HepG2 (cell line): Measurements from ENCODE around the gene FAAP100. TPM values are rescaled to one million over a fixed set of nuclear protein-coding genes. Genes with fewer than 3 reads are reported as not detected.

Source experiments
- ARNT ChIP-seq: fragments of 450-650 bp; IDR thresholded peaks from 2 replicates; pipeline ENCODE4 v1.6.1; 2017
- ATF7 ChIP-seq, 2 experiments: fragments of 450-650 bp in 1 of 2; sonication (generic) in 1 of 2; formaldehyde crosslinking in 1 of 2; IDR thresholded peaks; 2 replicates each; pipeline versions ENCODE4 v1.4.0 to v1.6.1; 2016 to 2020; ENCODE audit warnings: antibody characterized with exemption in 1 of 2, mild to moderate bottlenecking in 1 of 2, missing genetic modification reagents in 1 of 2
- BCL3 ChIP-seq: sonication (generic); formaldehyde crosslinking; IDR thresholded peaks from 2 replicates; pipeline ENCODE4 v1.5.1; 2020; ENCODE audit warnings: mild to moderate bottlenecking, missing genetic modification reagents, moderate library complexity
- MXD3 ChIP-seq: IDR thresholded peaks from 2 replicates; pipeline ENCODE4 v1.6.1; 2016; ENCODE audit warnings: mild to moderate bottlenecking, missing biosample characterization, missing genetic modification reagents
- POLR2AphosphoS5 ChIP-seq: IDR thresholded peaks from 2 replicates; pipeline ENCODE4 v1.6.1; 2012; ENCODE audit warnings: low read depth, low read length
- SAFB2 ChIP-seq: sonication (generic); formaldehyde crosslinking; IDR thresholded peaks from 2 replicates; pipeline ENCODE4 v1.5.1; 2020; ENCODE audit warnings: missing genetic modification reagents, low read depth, mild to moderate bottlenecking, borderline replicate concordance
- SPEN ChIP-seq: sonication (generic); formaldehyde crosslinking; IDR thresholded peaks from 2 replicates; pipeline ENCODE4 v1.5.1; 2020; ENCODE audit warnings: low read depth, mild to moderate bottlenecking, missing genetic modification reagents
- TCF7L2 ChIP-seq: IDR thresholded peaks from 2 replicates; pipeline ENCODE4 v1.6.1; 2011; ENCODE audit warnings: mild to moderate bottlenecking, low read depth, low read length, moderate library complexity
- TSC22D2 ChIP-seq: sonication (generic); formaldehyde crosslinking; IDR thresholded peaks from 2 replicates; pipeline ENCODE4 v1.5.1; 2020; ENCODE audit warnings: missing genetic modification reagents, mild to moderate bottlenecking, borderline replicate concordance
- ZFX ChIP-seq: sonication (generic); formaldehyde crosslinking; IDR thresholded peaks from 2 replicates; pipeline ENCODE4 v1.4.0; 2020; ENCODE audit warnings: mild to moderate bottlenecking, low read depth, missing genetic modification reagents, moderate library complexity
- ZHX2 ChIP-seq, 2 experiments: sonication (generic) in 1 of 2; formaldehyde crosslinking in 1 of 2; IDR thresholded peaks; 2 replicates each; pipeline versions ENCODE4 v1.6.1 to v1.9.0; 2014 to 2022; ENCODE audit warnings: antibody characterized with exemption in 1 of 2, borderline replicate concordance in 1 of 2, inconsistent platforms in 1 of 2, low read depth in 1 of 2, missing genetic modification reagents in 1 of 2
- polyA plus RNA-seq, 8 experiments: library from polyadenylated mRNA; depleted of rRNA in 3 of 8; stranded (reverse) in 7 of 8; unstranded in 1 of 8; fragments of >200 nt; fragmentation: Illumina TruSeq in 4 of 8; extraction: Trizol in 4 of 8; gene quantifications; 2 replicates each; pipeline versions ENCODE4 v1.2.1 to v1.2.3, GENCODE V29; 2011 to 2016; ENCODE audit warnings: low read depth in 4 of 8, missing spikeins in 1 of 8, mixed read lengths in 1 of 8; ENCODE audit not compliant: insufficient read depth in 1 of 8
- total RNA-seq, 5 experiments: library from RNA; depleted of rRNA; stranded (reverse); fragments of >200 nt; fragmentation: Illumina TruSeq; extraction: Trizol; gene quantifications; 2 replicates each; pipeline ENCODE4 v1.2.3, GENCODE V29; 2016; ENCODE audit warnings: low read depth in 1 of 5
- TF ChIP-seq, protein P1 (sequence below): sonication (generic); formaldehyde crosslinking; IDR thresholded peaks from 2 replicates; pipeline ENCODE4 v1.5.0; 2020; ENCODE audit warnings: mild to moderate bottlenecking, missing genetic modification reagents
- TF ChIP-seq, protein P2 (sequence below): sonication (generic); formaldehyde crosslinking; IDR thresholded peaks from 2 replicates; pipeline ENCODE4 v1.8.1; 2023; ENCODE audit warnings: mild to moderate bottlenecking, inconsistent platforms, moderate library complexity, missing genetic modification reagents, borderline replicate concordance

The FAAP100 gene
- total and polyA plus RNA-seq, 2 of the 13 experiments (the other 11 are each of a cell fraction or from before 2014, with no cell fraction given) = 7.6 to 20.8 TPM

DNA sequence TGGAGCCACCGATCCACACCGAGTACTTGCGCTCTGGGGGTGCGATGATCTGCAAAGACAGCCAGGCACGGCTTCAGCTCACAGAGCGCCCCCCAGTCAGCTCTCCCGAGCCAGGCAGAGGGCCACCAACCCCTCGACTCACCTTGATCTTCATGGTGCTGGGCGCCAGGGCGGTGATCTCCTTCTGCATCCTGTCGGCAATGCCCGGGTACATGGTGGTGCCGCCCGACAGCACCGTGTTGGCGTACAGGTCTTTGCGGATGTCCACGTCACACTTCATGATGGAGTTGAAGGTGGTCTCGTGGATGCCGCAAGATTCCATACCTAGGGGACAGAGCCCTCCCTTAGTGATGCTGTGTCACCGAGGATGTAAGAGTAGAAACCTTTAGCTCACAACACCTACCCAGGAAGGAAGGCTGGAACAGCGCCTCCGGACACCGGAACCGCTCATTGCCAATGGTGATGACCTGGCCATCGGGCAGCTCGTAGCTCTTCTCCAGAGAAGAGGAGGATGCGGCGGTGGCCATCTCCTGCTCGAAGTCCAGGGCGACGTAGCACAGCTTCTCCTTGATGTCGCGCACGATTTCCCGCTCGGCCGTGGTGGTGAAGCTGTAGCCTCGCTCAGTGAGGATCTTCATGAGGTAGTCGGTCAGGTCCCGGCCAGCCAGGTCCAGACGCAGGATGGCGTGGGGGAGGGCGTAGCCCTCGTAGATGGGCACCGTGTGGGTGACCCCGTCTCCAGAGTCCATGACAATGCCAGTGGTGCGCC is 41.2 kb downstream of the FAAP100 start (continued):
- TF ChIP-seq ATF7 (IDR thresholded peaks at IDR 0.05) (no peak), ATF7 (CRISPR knock-in tag; IDR thresholded peaks at IDR 0.05) (0 out of 2 replicates have a peak, but pooled peaks have one; percentile 1), SPEN (CRISPR knock-in tag) (peak; percentile 34; the same call in 1 of the 2 replicates), TSC22D2 (CRISPR knock-in tag) (no peak), ZFX (peak; percentile 27; the same call in 1 of the 2 replicates), MXD3 (0 out of 2 replicates have a peak, but pooled peaks have one; percentile 10), SAFB2 (CRISPR knock-in tag) (0 out of 2 replicates have a peak, but pooled peaks have one; percentile 29), ARNT (no peak), ZHX2 (IDR thresholded peaks at IDR 0.05; ENCODE audit: low read depth) (0 out of 2 replicates have a peak, but pooled peaks have one; percentile 25), ZHX2 (CRISPR knock-in tag; IDR thresholded peaks at IDR 0.05; ENCODE audit: borderline replicate concordance) (no peak), TCF7L2 (no peak), BCL3 (CRISPR knock-in tag) (peak; percentile 44; the same call in 1 of the 2 replicates), POLR2AphosphoS5 (peak; percentile 34; the same call in 1 of the 2 replicates)
- TF ChIP-seq, protein P1, sequence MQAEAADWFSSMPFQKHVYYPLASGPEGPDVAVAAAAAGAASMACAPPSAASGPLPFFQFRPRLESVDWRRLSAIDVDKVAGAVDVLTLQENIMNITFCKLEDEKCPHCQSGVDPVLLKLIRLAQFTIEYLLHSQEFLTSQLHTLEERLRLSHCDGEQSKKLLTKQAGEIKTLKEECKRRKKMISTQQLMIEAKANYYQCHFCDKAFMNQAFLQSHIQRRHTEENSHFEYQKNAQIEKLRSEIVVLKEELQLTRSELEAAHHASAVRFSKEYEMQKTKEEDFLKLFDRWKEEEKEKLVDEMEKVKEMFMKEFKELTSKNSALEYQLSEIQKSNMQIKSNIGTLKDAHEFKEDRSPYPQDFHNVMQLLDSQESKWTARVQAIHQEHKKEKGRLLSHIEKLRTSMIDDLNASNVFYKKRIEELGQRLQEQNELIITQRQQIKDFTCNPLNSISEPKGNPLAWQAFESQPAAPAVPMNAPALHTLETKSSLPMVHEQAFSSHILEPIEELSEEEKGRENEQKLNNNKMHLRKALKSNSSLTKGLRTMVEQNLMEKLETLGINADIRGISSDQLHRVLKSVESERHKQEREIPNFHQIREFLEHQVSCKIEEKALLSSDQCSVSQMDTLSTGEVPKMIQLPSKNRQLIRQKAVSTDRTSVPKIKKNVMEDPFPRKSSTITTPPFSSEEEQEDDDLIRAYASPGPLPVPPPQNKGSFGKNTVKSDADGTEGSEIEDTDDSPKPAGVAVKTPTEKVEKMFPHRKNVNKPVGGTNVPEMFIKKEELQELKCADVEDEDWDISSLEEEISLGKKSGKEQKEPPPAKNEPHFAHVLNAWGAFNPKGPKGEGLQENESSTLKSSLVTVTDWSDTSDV (CRISPR knock-in tag) = 0 out of 2 replicates have a peak, but pooled peaks have one; percentile 7
- TF ChIP-seq, protein P2, sequence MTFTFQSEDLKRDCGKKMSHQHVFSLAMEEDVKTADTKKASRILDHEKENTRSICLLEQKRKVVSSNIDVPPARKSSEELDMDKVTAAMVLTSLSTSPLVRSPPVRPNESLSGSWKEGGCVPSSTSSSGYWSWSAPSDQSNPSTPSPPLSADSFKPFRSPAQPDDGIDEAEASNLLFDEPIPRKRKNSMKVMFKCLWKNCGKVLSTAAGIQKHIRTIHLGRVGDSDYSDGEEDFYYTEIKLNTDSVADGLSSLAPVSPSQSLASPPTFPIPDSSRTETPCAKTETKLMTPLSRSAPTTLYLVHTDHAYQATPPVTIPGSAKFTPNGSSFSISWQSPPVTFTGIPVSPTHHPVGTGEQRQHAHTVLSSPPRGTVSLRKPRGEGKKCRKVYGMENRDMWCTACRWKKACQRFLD = no peak
